HPDE6-E6E7 (cell line): Measurements from ENCODE around the gene MMP15.
"Not testable (repeated sequence)": the region's sequence is repeated elsewhere in the genome, so short reads cannot be mapped to it uniquely, and the experiment has no call there.

Experiments
- DNase-seq: peaks from one replicate; pipeline ENCODE4 v3.0.0; 2011; ENCODE audit warnings: missing footprints; ENCODE audit errors: extremely low spot score

Gene MMP15

GRCh38 chr16:58025351-58026138 lies at the start of gene MMP15:
MMP15 (plus strand) TSS chr16:58025754; CDS start chr16:58026351, 597 bp downstream.
- peak; percentile 58 for DNase-seq

DNA sequence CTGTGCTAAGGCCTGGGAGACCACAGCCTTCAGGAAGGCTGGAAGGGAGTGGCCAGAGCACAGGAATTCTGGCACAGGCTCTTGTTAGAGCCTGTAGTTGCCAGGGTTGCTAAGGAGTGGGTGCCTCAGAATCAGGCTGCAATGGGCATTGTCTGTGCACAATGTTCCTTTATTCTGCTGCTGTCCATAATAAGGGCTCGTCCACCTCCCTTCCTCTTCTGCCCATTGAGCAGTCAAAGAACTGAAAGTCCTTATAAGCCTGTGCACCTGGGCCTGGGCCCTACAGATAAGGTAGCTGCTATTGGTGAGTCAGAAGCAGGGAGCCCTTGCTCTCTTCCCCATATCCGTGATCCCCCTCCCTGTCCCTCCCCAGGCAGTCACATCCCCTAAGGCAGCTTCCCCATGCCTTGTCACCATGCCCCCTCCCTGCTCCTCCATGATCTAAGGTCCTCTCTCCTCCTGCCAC lies 49.2 kb upstream of the MMP15 start:
- DNase-seq: no peak

DNA sequence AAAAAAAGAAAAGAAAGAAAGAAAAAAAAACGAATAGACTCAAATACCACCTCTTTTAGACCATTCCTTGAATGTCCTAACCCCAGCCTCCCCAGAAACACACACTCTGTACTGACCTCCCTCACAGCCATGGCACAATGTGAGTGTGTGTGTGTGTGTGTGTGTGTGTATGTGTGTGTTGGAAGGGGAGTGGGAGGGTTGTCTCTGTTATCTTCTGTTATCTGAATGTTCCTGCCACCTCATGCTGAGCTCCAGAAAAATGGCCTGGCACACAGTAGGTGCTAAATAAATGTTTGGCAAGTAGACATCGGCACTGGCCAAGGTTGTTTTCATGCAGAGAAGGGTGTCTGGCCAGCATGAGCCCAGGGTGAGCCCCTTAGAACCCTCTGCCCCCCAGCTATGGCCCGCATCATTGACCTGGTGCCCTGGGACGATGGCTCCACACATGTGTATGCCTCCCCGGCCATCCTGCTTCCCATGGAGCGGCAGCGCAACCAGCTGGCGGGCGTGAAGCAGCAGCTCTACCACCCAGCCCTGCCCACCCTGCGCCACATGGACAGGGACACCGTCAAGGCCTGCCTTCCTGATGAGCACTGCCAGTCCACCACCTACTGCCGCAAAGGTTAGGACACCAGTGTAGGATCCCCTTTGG lies 48.0 kb upstream of the MMP15 start:
- DNase-seq: no peak

DNA sequence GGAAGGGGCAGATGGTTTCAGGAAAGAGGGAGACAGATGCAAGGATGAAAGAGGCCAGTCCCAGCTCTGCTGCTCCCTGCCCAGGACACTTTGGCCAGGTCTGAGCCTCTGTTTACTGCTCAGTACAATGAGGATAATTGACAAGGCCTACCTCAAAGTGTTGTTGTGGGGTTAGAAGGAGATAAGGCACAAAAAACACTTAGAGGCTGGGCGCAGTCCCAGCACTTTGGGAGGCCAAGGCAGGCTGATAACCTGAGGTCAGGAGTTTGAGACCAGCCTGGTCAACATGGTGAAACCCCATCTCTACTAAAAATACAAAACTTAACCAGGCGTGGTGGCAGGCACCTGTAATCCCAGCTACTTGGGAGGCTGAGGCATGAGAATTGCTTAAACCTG lies 47.5 kb upstream of the MMP15 start:
- not testable (repeated sequence) for DNase-seq

GRCh38 chr16:57979006-57979585 lies 46.5 kb upstream of the MMP15 start:
- no peak for DNase-seq

DNA sequence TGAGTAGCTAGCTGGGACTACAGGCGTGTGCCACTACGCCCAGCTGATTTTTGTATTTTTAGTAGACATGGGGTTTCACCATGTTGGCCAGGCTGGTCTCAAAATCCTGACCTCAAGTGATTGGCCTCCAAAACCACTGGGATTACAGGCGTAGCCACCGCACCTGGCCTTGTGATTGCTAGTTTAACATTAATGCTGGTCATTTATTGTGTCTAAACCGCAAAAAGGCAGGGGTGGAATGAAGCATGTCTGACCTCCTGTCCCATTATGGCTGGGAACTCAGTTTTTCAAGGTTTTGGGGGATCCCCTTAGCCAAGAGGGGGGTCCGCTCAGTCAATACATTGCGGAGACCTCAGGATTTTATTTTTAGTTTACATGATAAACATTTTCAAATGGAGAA lies 43.9 kb upstream of the MMP15 start:
- DNase-seq: no peak

- no peak for DNase-seq
Measured at GRCh38 chr16:57982385-57982784, 43.2 kb upstream of the MMP15 start.

GRCh38 chr16:57984443-57985203 lies 40.9 kb upstream of the MMP15 start:
- peak; percentile 85 for DNase-seq

DNA sequence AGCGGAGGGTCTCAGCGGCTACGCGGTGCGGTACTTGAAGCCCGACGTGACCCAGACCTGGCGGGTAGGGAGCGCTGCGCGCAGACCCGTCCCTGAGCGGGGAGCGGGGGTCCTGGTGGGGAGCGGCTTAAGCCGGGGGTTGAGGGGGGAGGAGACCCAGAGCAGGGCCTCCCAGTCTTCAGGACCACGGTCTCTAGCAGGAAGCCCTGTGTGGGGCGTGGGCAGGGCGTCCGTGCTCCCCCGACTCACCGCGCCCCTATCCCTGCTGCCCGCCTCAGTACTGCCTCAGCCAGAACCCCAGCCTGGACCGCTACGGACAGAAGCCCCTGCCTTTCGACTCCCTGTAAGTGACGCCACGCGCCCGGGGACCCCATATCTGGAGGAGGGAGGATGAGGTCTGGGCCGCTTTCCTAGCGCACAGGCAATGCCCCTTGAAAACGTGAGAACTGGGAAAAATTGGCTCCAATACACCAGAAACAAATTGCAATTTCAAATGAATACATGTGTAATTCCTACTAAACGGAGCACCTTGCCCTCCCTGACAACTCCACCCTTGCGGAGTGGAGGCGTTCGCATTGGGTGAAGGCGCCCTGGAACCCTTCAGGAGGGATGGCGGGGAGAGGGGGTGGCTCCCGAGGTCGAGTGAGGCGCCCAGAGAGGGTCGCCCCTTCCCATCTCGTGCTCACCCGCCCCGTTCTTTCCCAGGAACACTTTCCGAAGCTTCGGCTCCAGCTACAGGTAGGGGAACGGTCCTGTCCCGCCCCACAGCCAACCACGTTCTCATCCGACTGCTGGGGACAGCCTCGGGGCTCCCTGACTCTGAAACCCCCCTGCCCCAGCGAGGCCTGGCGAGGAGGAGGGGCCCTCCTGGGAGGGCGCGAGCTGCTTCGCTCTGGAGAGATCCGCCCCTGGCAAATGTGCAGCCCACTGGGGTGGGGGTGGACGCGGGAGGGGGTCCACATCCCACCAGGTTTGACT lies 40.1 kb upstream of the MMP15 start:
- DNase-seq: no peak

- DNase-seq: no peak
Measured at GRCh38 chr16:57986196-57986595, 39.4 kb upstream of the MMP15 start.

- DNase-seq: no peak
Measured at GRCh38 chr16:57987441-57988177, 37.9 kb upstream of the MMP15 start.

GRCh38 chr16:57988929-57989328 lies 36.6 kb upstream of the MMP15 start:
- peak; percentile 92 for DNase-seq

DNA sequence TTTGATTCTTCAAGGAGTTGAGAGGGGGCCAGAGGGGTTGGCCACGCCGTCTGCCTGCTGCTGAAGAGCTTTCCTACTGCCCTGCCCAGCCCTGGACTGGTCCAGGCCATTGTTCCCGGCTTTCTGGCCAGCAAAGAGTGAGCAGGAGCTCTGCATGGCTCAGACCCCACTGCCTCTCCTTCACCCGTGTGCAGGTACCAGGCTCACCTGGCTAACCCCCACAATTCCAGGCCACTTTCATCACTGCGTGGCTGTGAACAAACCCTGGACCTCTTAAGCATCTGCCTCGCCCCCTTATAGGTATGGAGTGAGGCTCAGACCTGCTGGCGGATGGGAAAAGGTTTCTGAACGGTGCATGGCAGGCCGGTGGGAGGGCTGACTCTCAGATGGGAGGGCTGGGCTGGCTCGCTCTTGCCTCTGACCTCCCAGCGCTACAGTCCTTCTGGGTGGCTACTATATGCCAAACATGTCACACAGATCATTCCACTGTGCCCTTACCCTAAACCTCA lies 33.9 kb upstream of the MMP15 start:
- no peak for DNase-seq

GRCh38 chr16:57992084-57992483 lies 33.5 kb upstream of the MMP15 start:
- no peak for DNase-seq

GRCh38 chr16:57993438-57993837 lies 32.1 kb upstream of the MMP15 start:
- DNase-seq: peak; percentile 45

GRCh38 chr16:57993897-57994296 lies 31.7 kb upstream of the MMP15 start:
- DNase-seq: no peak

DNA sequence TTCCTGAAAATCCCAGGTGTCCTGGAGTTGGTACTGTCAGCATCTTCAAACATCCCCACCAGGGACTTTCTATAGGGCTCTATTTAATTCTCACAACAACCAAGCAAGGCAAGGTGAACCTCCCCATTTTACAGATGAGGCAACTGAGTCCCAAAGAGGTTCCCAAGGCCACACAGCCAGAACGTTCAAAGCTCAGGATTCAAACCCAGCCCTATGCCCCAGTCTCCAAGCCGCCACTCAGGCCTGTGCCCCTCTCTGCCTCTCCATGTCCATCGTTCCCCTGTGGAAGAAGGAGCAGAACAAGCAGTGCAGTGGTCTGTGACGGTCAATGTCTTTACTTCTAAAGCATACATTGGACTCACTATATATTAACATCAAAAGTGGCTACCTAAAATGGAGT lies 31.2 kb upstream of the MMP15 start:
- no peak for DNase-seq

DNA sequence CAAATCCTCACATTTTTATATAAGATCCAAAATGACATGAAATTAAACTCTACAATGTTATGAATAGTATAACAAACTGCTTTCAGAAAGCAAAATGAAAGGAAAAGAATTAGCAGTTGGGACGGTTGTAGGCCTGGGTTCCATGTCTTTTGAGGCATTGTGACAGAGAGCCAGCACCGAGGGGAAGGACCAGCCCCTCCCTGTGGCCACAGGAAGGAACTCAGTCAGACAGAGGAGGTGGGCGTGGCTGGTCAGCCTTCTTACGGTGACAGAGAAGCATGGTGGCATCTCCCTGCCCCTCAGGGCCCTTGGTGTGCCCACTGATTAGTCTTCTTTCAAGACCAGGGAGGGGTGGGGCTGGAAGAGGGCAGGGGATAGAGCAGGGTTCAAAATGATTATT lies 30.8 kb upstream of the MMP15 start:
- no peak for DNase-seq

DNA sequence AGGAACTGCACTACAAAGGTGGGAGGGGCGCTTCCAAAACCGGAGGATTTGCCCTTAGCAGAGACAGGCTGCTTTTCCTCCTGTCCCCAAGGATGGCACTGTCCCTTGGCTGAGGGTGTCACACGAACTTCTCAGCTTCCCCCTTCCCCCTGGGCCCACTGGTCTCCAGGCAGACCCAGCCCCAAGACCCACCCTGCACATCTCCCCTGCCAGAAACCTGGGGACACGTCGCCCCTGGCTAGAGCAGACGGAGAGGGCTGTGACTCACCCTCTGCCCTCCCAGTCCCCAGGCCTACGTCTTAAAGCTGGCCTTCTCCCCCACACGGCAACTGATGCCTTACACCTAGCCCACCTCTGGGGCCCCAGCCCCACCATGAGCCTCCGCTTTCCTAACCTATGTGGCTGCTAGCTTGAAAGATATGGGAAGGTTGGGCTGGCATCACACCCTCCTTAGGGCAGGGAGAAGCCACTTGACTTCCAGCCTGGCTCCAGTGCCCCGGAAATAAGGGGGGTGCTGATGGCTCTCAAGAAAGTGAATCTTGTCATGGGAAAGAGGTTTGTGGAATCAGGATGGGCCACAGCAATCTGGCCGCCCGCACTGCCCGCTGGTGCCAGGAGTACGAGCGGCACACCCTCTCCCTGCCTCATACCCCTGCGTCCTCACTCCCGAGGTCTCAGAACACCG lies 29.7 kb upstream of the MMP15 start:
- DNase-seq: no peak
